NOMO-1 treated with DMSO at 0.1 percent for 48 hours (cell line): Measurements from ENCODE around the gene AMFR.

ENCODE experiments used
- DNase-seq: peaks from one replicate; lab custom pipeline; 2025; ENCODE audit not compliant: unreplicated experiment; lab: John Stamatoyannopoulos, UW

The AMFR gene

GRCh38 chr16:56336071-56336688 lies 89.2 kb downstream of the AMFR start:
- no peak for DNase-seq

GRCh38 chr16:56334761-56335160 lies 90.6 kb downstream of the AMFR start:
- no peak for DNase-seq

GRCh38 chr16:56332464-56333079 lies 92.8 kb downstream of the AMFR start:
- DNase-seq = peak; percentile 15

- DNase-seq = no peak
Measured at GRCh38 chr16:56331915-56332314, 93.4 kb downstream of the AMFR start.

GRCh38 chr16:56331399-56331798 lies 93.9 kb downstream of the AMFR start:
- DNase-seq = no peak

GRCh38 chr16:56330476-56330875 lies 94.9 kb downstream of the AMFR start:
- DNase-seq = no peak

- DNase-seq = no peak
Measured at GRCh38 chr16:56329887-56330286, 95.5 kb downstream of the AMFR start.

- no peak for DNase-seq
Measured at GRCh38 chr16:56328276-56329022, 96.9 kb downstream of the AMFR start.

- no peak for DNase-seq
Measured at GRCh38 chr16:56327929-56328258, 97.5 kb downstream of the AMFR start.

- no peak for DNase-seq
Measured at GRCh38 chr16:56327071-56327928, 98.0 kb downstream of the AMFR start.

GRCh38 chr16:56325956-56326355 lies 99.4 kb downstream of the AMFR start:
- no peak for DNase-seq

GRCh38 chr16:56324406-56324805 lies 100.9 kb downstream of the AMFR start:
- DNase-seq = no peak

- no peak for DNase-seq
Measured at GRCh38 chr16:56321571-56321970, 103.8 kb downstream of the AMFR start.

- DNase-seq = no peak
Measured at GRCh38 chr16:56320811-56321558, 104.4 kb downstream of the AMFR start.

- DNase-seq = no peak
Measured at GRCh38 chr16:56320056-56320455, 105.3 kb downstream of the AMFR start.

- no peak for DNase-seq
Measured at GRCh38 chr16:56319376-56319775, 106.0 kb downstream of the AMFR start.

GRCh38 chr16:56318827-56319140 lies 106.6 kb downstream of the AMFR start:
- DNase-seq = no peak

GRCh38 chr16:56317998-56318826 lies 107.1 kb downstream of the AMFR start:
- peak; percentile 62 for DNase-seq

- DNase-seq = no peak
Measured at GRCh38 chr16:56316545-56316944, 108.8 kb downstream of the AMFR start.

GRCh38 chr16:56315955-56316354 lies 109.4 kb downstream of the AMFR start:
- no peak for DNase-seq
